Prostate gland (tissue), 2 donors: ENCODE results near the gene CORO2B.

Experiments
- POLR2A ChIP-seq: fragments of 450-650 bp; IDR thresholded peaks from one replicate; pipeline ENCODE4 v1.6.1; 2016; ENCODE audit warnings: antibody characterized with exemption, mild to moderate bottlenecking
- TF ChIP-seq, protein P1 (sequence below), 4 experiments: fragments of 200-600 bp in 2 of 4; fragments of 450-650 bp in 2 of 4; sonication (generic) in 2 of 4; IDR thresholded peaks; 1 replicate in 3 of 4; 2 replicates in 1 of 4; pipeline ENCODE4 v1.5.1; 2016 to 2019; ENCODE audit warnings: antibody characterized with exemption in 4 of 4, mild to moderate bottlenecking in 2 of 4, moderate library complexity in 2 of 4

DNA sequence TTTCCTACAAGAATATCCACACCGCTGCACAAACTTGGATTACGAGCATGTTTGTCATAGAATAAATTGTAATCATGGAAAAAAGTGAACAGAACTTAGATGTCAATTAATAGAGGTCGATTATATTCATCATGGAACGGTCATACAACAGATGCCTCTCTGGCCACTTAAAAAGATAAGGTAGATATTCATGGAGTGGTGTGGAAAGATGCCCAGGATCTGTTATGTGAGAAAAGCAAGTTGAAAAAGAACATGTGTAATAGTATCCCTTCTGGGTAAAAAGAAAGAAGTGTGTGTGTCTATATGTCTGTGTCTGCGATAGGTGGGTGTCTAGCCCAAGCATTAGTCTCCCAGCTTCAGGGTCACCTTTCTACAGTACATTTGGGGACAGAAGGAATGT, 128.6 kb downstream of the CORO2B start:
- TF ChIP-seq POLR2A = no peak
- TF ChIP-seq, protein P1, sequence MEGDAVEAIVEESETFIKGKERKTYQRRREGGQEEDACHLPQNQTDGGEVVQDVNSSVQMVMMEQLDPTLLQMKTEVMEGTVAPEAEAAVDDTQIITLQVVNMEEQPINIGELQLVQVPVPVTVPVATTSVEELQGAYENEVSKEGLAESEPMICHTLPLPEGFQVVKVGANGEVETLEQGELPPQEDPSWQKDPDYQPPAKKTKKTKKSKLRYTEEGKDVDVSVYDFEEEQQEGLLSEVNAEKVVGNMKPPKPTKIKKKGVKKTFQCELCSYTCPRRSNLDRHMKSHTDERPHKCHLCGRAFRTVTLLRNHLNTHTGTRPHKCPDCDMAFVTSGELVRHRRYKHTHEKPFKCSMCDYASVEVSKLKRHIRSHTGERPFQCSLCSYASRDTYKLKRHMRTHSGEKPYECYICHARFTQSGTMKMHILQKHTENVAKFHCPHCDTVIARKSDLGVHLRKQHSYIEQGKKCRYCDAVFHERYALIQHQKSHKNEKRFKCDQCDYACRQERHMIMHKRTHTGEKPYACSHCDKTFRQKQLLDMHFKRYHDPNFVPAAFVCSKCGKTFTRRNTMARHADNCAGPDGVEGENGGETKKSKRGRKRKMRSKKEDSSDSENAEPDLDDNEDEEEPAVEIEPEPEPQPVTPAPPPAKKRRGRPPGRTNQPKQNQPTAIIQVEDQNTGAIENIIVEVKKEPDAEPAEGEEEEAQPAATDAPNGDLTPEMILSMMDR (IDR thresholded peaks at IDR 0.05) = no peak
